Suprapubic skin (tissue), 4 donors: ENCODE data around the gene ERGIC1. TPM values are rescaled to one million over a fixed set of nuclear protein-coding genes. Genes with fewer than 3 reads are reported as not detected.

Experiments
- DNase-seq, 2 donors: peaks; one replicate each; pipeline ENCODE4 v3.0.0-alpha.2; 2019; ENCODE audit warnings: low spot score in 2 of 2
- H3K27ac ChIP-seq: fragments of 200-600 bp; sonication (generic); one replicate; pipeline ENCODE4 v1.5.1; 2019
- H3K27me3 ChIP-seq: fragments of 200-600 bp; sonication (generic); one replicate; pipeline ENCODE4 v1.5.1; 2019
- H3K36me3 ChIP-seq: fragments of 200-600 bp; sonication (generic); one replicate; pipeline ENCODE4 v1.5.1; 2019
- H3K4me1 ChIP-seq: fragments of 200-600 bp; sonication (generic); one replicate; pipeline ENCODE4 v1.5.1; 2019
- H3K4me3 ChIP-seq: fragments of 200-600 bp; sonication (generic); one replicate; pipeline ENCODE4 v1.5.1; 2019; ENCODE audit warnings: mild to moderate bottlenecking
- H3K9me3 ChIP-seq: fragments of 200-600 bp; sonication (generic); one replicate; pipeline ENCODE4 v1.5.1; 2019
- CTCF ChIP-seq, 2 donors: fragments of 200-600 bp in 1 of 2; fragments of 450-650 bp in 1 of 2; sonication (generic) in 1 of 2; IDR thresholded peaks; one replicate each; pipeline ENCODE4 v1.5.1; 2016 to 2019; ENCODE audit warnings: antibody characterized with exemption in 2 of 2, mild to moderate bottlenecking in 1 of 2, moderate library complexity in 1 of 2
- EP300 ChIP-seq: sonication (generic); formaldehyde crosslinking; IDR thresholded peaks from one replicate; pipeline ENCODE4 v1.6.1; 2017; ENCODE audit warnings: antibody characterized with exemption
- POLR2A ChIP-seq, 2 donors: fragments of 450-650 bp; IDR thresholded peaks; one replicate each; pipeline ENCODE4 v1.6.1; 2017; ENCODE audit warnings: antibody characterized with exemption in 2 of 2, mild to moderate bottlenecking in 2 of 2, moderate library complexity in 2 of 2
- POLR2AphosphoS5 ChIP-seq, 3 donors: sonication (generic); formaldehyde crosslinking; IDR thresholded peaks; one replicate each; pipeline ENCODE4 v1.6.1; 2017; ENCODE audit warnings: antibody characterized with exemption in 3 of 3
- WGBS: methylation state at CpG from one replicate; pipeline ENCODE4 v1.1.5; 2018; 5-methylcytosine and 5-hydroxymethylcytosine counted together
- total RNA-seq, 4 donors: library from RNA; depleted of rRNA; stranded (reverse); fragments of >200 nt; gene quantifications; one replicate each; pipeline ENCODE4 v1.1.0, GENCODE V29; 2016

Gene ERGIC1
- total RNA-seq, 4 donors from 2014 or later = 81.2 to 106 (median 91.8) TPM

- 76% methylated on average over 13 of the region's 14 CpGs for WGBS
- Histone ChIP-seq H3K36me3 (no peaks in the 10 kb centered on the region), H3K9me3 (no peaks in the 10 kb centered on the region), H3K27me3 (no peaks in the 10 kb centered on the region), H3K27ac (no peak overlapping the region), H3K4me3 (no peak overlapping the region), H3K4me1 (peaks cover 26% of the 10 kb centered on the region)
- TF ChIP-seq POLR2AphosphoS5 (IDR thresholded peaks at IDR 0.05) (no peak), EP300 (no peak), POLR2A (IDR thresholded peaks at IDR 0.05) (no peak), CTCF (IDR thresholded peaks at IDR 0.05) (no peak)
- DNase-seq = no peak
Observed at GRCh38 chr5:172830876-172831662, 3.0 kb upstream of the ERGIC1 start.

GRCh38 chr5:172832383-172833315 is 1.4 kb upstream of the ERGIC1 start:
- Histone ChIP-seq H3K36me3 (no peaks in the 10 kb centered on the region), H3K9me3 (no peaks in the 10 kb centered on the region), H3K4me3 (no peak overlapping the region), H3K27me3 (no peaks in the 10 kb centered on the region), H3K4me1 (peaks cover 41% of the 10 kb centered on the region), H3K27ac (peak overlapping the region; percentile 58)
- TF ChIP-seq POLR2A (IDR thresholded peaks at IDR 0.05) (no peak), EP300 (no peak), POLR2AphosphoS5 (IDR thresholded peaks at IDR 0.05) (no peak), CTCF (IDR thresholded peaks at IDR 0.05) (no peak)
- WGBS = 84% methylated on average over 14 of the region's 14 CpGs
- no peak for DNase-seq

GRCh38 chr5:172833372-172833685 is 722 bp upstream of the ERGIC1 start:
- H3K27ac ChIP-seq = peak overlapping the region; percentile 58
- H3K36me3 ChIP-seq = no peaks in the 10 kb centered on the region
- TF ChIP-seq POLR2A (IDR thresholded peaks at IDR 0.05) (no peak), POLR2AphosphoS5 (IDR thresholded peaks at IDR 0.05) (no peak), EP300 (no peak), CTCF (IDR thresholded peaks at IDR 0.05) (no peak)
- no peaks in the 10 kb centered on the region for H3K9me3 ChIP-seq
- 48% methylated on average over 3 of the region's 6 CpGs for WGBS
- H3K4me3 ChIP-seq = peak overlapping the region; percentile 58
- no peaks in the 10 kb centered on the region for H3K27me3 ChIP-seq
- peaks cover 48% of the 10 kb centered on the region for H3K4me1 ChIP-seq
- DNase-seq = no peak

GRCh38 chr5:172834415-172835289 is 601 bp downstream of the ERGIC1 start:
- WGBS = 10% methylated on average over 4 of the region's 32 CpGs
- H3K4me1 ChIP-seq = peaks cover 54% of the 10 kb centered on the region
- H3K9me3 ChIP-seq = no peaks in the 10 kb centered on the region
- H3K27ac ChIP-seq = peak overlapping the region; percentile 58
- H3K27me3 ChIP-seq = no peaks in the 10 kb centered on the region
- DNase-seq = no peak
- peak overlapping the region; percentile 58 for H3K4me3 ChIP-seq
- TF ChIP-seq CTCF (IDR thresholded peaks at IDR 0.05) = no peak
- TF ChIP-seq EP300 = no peak
- TF ChIP-seq POLR2A (IDR thresholded peaks at IDR 0.05) = no peak
- no peak for TF ChIP-seq POLR2AphosphoS5 (IDR thresholded peaks at IDR 0.05)
- H3K36me3 ChIP-seq = no peaks in the 10 kb centered on the region
